ENCODE data around the gene MMD2. TPM values are rescaled to one million over a fixed set of nuclear protein-coding genes. Genes with fewer than 3 reads are reported as not detected.

MMD2 gene
- total RNA-seq, 1 donor from 2014 or later = not detected

DNA sequence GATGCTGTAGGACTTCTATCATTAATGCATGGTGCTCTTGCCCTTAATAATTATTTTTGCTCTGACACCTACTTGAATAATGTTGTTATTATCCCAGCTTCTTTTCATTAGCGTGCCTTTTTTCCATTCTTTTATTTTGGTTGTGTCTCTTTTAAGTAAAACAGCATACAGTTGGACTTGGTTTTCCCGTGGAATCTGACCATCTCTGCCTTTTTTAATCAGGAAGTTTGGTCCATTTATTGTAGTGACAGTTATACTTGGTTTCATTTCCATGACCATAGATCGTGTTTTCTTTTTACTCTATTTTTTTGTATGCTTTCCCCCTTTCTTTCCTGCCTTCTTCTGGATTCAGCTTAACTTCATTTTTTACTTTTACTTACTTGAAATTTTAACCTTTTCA, 101.8 kb downstream of the MMD2 start:
- Histone ChIP-seq H3K4me1 (no peaks in the 10 kb centered on the region), H3K4me3 (no peak overlapping the region), H3K9me3 (no peaks in the 10 kb centered on the region), H3K36me3 (no peaks in the 10 kb centered on the region), H3K27me3 (ENCODE audit: low read depth) (no peaks in the 10 kb centered on the region), H3K27ac (no peak overlapping the region)
- DNase-seq (no peak), ATAC-seq (no peak)
- TF ChIP-seq, protein P1, sequence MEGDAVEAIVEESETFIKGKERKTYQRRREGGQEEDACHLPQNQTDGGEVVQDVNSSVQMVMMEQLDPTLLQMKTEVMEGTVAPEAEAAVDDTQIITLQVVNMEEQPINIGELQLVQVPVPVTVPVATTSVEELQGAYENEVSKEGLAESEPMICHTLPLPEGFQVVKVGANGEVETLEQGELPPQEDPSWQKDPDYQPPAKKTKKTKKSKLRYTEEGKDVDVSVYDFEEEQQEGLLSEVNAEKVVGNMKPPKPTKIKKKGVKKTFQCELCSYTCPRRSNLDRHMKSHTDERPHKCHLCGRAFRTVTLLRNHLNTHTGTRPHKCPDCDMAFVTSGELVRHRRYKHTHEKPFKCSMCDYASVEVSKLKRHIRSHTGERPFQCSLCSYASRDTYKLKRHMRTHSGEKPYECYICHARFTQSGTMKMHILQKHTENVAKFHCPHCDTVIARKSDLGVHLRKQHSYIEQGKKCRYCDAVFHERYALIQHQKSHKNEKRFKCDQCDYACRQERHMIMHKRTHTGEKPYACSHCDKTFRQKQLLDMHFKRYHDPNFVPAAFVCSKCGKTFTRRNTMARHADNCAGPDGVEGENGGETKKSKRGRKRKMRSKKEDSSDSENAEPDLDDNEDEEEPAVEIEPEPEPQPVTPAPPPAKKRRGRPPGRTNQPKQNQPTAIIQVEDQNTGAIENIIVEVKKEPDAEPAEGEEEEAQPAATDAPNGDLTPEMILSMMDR (IDR thresholded peaks at IDR 0.05) = no peak
- intact Hi-C loops (cut with DNase I) = no loop called here

GRCh38 chr7:4856336-4857057, 102.5 kb downstream of the MMD2 start:
- DNase-seq = no peak

More at GRCh38 chr7:4856336-4857057, 102.5 kb downstream of the MMD2 start:
- no peaks in the 10 kb centered on the region for H3K36me3 ChIP-seq
- no peaks in the 10 kb centered on the region for H3K27me3 ChIP-seq (ENCODE audit: low read depth)
- no peaks in the 10 kb centered on the region for H3K9me3 ChIP-seq
- intact Hi-C loops (cut with DNase I) = no loop called here
- no peaks in the 10 kb centered on the region for H3K4me1 ChIP-seq
- TF ChIP-seq, protein P1 (IDR thresholded peaks at IDR 0.05) = no peak
- H3K27ac ChIP-seq = no peak overlapping the region
- H3K4me3 ChIP-seq = no peak overlapping the region
- no peak for ATAC-seq

Other genes with a start within 250 kb of the MMD2 start
- gene AP5Z1, start 183.6 kb downstream of the MMD2 start, total RNA-seq = 50.4 TPM
- gene PAPOLB, start 97.2 kb downstream of the MMD2 start, total RNA-seq = 0.24 TPM
- 9.7 TPM for gene RADIL, start 75.5 kb downstream of the MMD2 start, total RNA-seq
- 10.4 TPM for gene RBAK, start 86.7 kb upstream of the MMD2 start, total RNA-seq
- gene WIPI2, start 231.0 kb upstream of the MMD2 start, total RNA-seq = 59.8 TPM